OCI-LY7 (cell line): ENCODE results near the gene RNF217. TPM values are rescaled to one million over a fixed set of nuclear protein-coding genes. Genes with fewer than 3 reads are reported as not detected.

Source experiments
- BruUV-seq: library from RNA; stranded (reverse); fragments of 400-500 nt; replicated peaks from 2 replicates; lab custom pipeline; 2021; lab: Mats Ljungman, UMichigan
- CTCF ChIA-PET: fragments of 300-600 bp; sonication (Branson Sonifier 250); formaldehyde crosslinking; loops from one replicate; lab custom pipeline; 2022; ENCODE audit warnings: antibody characterized with exemption; ENCODE audit not compliant: unreplicated experiment; lab: Charles Lee
- POLR2A ChIA-PET: fragments of 300-600 bp; sonication (Branson Sonifier 250); formaldehyde crosslinking; loops from one replicate; lab custom pipeline; 2022; ENCODE audit warnings: antibody characterized with exemption; lab: Charles Lee
- DNase-seq: peaks from one replicate; pipeline ENCODE4 v3.0.0-alpha.2; 2015; ENCODE audit warnings: low spot score
- H2AFZ ChIP-seq: fragments of 200-600 bp; sonication (generic), shearing (Covaris generic); 2 replicates; pipeline ENCODE4 v1.6.1; 2014; ENCODE audit warnings: mild to moderate bottlenecking, antibody characterized with exemption, low read length, moderate library complexity
- H3K27ac ChIP-seq: fragments of 200-600 bp; sonication (generic); 2 replicates; pipeline ENCODE4 v1.5.1; 2014; ENCODE audit warnings: mixed run types, low read depth, mild to moderate bottlenecking, moderate library complexity, low read length, inconsistent platforms; ENCODE audit not compliant: poor library complexity, severe bottlenecking
- H3K36me3 ChIP-seq: fragments of 200-600 bp; sonication (generic); 2 replicates; pipeline ENCODE4 v1.6.1; 2014; ENCODE audit warnings: mild to moderate bottlenecking, antibody characterized with exemption, low read length, moderate library complexity, mixed read lengths; ENCODE audit not compliant: insufficient read depth
- H3K4me1 ChIP-seq: fragments of 200-600 bp; sonication (generic); 2 replicates; pipeline ENCODE4 v1.5.1; 2014; ENCODE audit warnings: mild to moderate bottlenecking, low read length; ENCODE audit not compliant: insufficient read depth, poor library complexity, severe bottlenecking
- H3K4me2 ChIP-seq: fragments of 200-600 bp; sonication (generic); 2 replicates; pipeline ENCODE4 v1.6.1; 2014; ENCODE audit warnings: mild to moderate bottlenecking, low read length
- H3K4me3 ChIP-seq: fragments of 200-600 bp; sonication (generic); 2 replicates; pipeline ENCODE4 v1.5.1; 2014; ENCODE audit warnings: mild to moderate bottlenecking, low read depth, low read length; ENCODE audit not compliant: poor library complexity, severe bottlenecking
- H3K79me2 ChIP-seq: fragments of 200-600 bp; sonication (generic); 2 replicates; pipeline ENCODE4 v1.6.1; 2016; ENCODE audit warnings: low read depth, mild to moderate bottlenecking, low read length, moderate library complexity, mixed read lengths; ENCODE audit not compliant: insufficient read depth
- H3K9me2 ChIP-seq: fragments of 200-600 bp; sonication (generic); 2 replicates; pipeline ENCODE4 v1.6.1; 2016; ENCODE audit warnings: mild to moderate bottlenecking, low read length, mixed read lengths; ENCODE audit not compliant: insufficient read depth
- H3K9me3 ChIP-seq: fragments of 200-600 bp; sonication (generic); 2 replicates; pipeline ENCODE4 v1.6.1; 2014; ENCODE audit warnings: mild to moderate bottlenecking, mixed run types, low read length, mixed read lengths
- H4K20me1 ChIP-seq: fragments of 200-600 bp; sonication (generic); 2 replicates; pipeline ENCODE4 v1.6.1; 2014; ENCODE audit warnings: mild to moderate bottlenecking, antibody characterized with exemption, low read length, moderate library complexity, mixed read lengths; ENCODE audit not compliant: insufficient read depth
- CTCF ChIP-seq: fragments of 200-600 bp; sonication (generic); conservative IDR thresholded peaks from 2 replicates; pipeline ENCODE4 v1.5.1; 2014; ENCODE audit warnings: mild to moderate bottlenecking, antibody characterized with exemption, low read length, moderate library complexity, mixed read lengths
- EZH2phosphoT487 ChIP-seq: fragments of 200-600 bp; sonication (generic); IDR thresholded peaks from 2 replicates; pipeline ENCODE4 v1.6.1; 2018; ENCODE audit warnings: low read depth, borderline replicate concordance, mild to moderate bottlenecking, mixed run types, antibody characterized with exemption, low read length, moderate library complexity, mixed read lengths
- intact Hi-C: fragments of 100-400 bp; cut with micrococcal nuclease; formaldehyde crosslinking; loops from one replicate; pipeline ENCODE4 v1.10.0; 2022; ENCODE audit not compliant: unreplicated experiment
- total RNA-seq, 2 experiments: library from RNA; depleted of rRNA in 1 of 2; stranded (reverse); fragments of >200 nt in 1 of 2; shearing (Covaris generic) in 1 of 2; gene quantifications; 2 replicates each; pipeline ENCODE4 v1.2.3, GENCODE V29; 2014 to 2022

Gene RNF217
- total RNA-seq, 2 experiments from 2014 or later: not detected

- H3K9me2 ChIP-seq: no peaks in the 10 kb centered on the region
- no peaks in the 10 kb centered on the region for H3K9me3 ChIP-seq
- H3K79me2 ChIP-seq: no peaks in the 10 kb centered on the region
- BruUV-seq: no TSS peak
- intact Hi-C loops: no loop called here
- H3K27ac ChIP-seq: no peak overlapping the region
- H4K20me1 ChIP-seq: no peaks in the 10 kb centered on the region
- H2AFZ ChIP-seq: no peak overlapping the region
- no peaks in the 10 kb centered on the region for H3K4me1 ChIP-seq
- no peak overlapping the region for H3K4me2 ChIP-seq
- ChIA-PET CTCF (no interaction called here), POLR2A (interaction anchor here (0.6 kb wide), 1 partner anchor 15 kb away, joined by 4 read pairs; no protein-coding TSS in a partner anchor)
- H3K4me3 ChIP-seq: no peak overlapping the region
- DNase-seq: no peak
- H3K36me3 ChIP-seq: no peaks in the 10 kb centered on the region
- TF ChIP-seq EZH2phosphoT487: no peak
- TF ChIP-seq CTCF: no peak
These were observed 46.7 kb downstream of the RNF217 start for GRCh38 chr6:125008957-125009356.

- Histone ChIP-seq H3K36me3 (no peaks in the 10 kb centered on the region), H3K9me2 (no peaks in the 10 kb centered on the region), H3K4me2 (no peak overlapping the region), H3K4me3 (no peak overlapping the region), H3K79me2 (no peaks in the 10 kb centered on the region), H3K4me1 (no peaks in the 10 kb centered on the region), H3K27ac (no peak overlapping the region), H2AFZ (no peak overlapping the region), H4K20me1 (no peaks in the 10 kb centered on the region), H3K9me3 (no peaks in the 10 kb centered on the region)
- ChIA-PET CTCF (no interaction called here), POLR2A (interaction anchor here (0.7 kb wide), 1 partner anchor 69 kb away, joined by 4 read pairs; no protein-coding TSS in a partner anchor)
- BruUV-seq: no TSS peak
- TF ChIP-seq CTCF: no peak
- no peak for TF ChIP-seq EZH2phosphoT487
- DNase-seq: no peak
- intact Hi-C loops: no loop called here
These were observed 47.3 kb downstream of the RNF217 start for GRCh38 chr6:125009578-125009977.

- CTCF ChIA-PET: no interaction called here
- POLR2A ChIA-PET: interaction anchor here (0.6 to 3.1 kb wide), 3 partner anchors 8 to 958 kb away, joined by 3 to 13 read pairs (median 4); no protein-coding TSS in a partner anchor
- Histone ChIP-seq H4K20me1 (no peaks in the 10 kb centered on the region), H3K9me3 (no peaks in the 10 kb centered on the region), H3K9me2 (no peaks in the 10 kb centered on the region), H3K36me3 (no peaks in the 10 kb centered on the region), H3K4me2 (no peak overlapping the region), H3K4me1 (no peaks in the 10 kb centered on the region), H2AFZ (no peak overlapping the region), H3K27ac (no peak overlapping the region), H3K79me2 (no peaks in the 10 kb centered on the region), H3K4me3 (no peak overlapping the region)
- DNase-seq: peak; percentile 1
- TF ChIP-seq CTCF (no peak), EZH2phosphoT487 (no peak)
- BruUV-seq: no TSS peak
- intact Hi-C loops: no loop called here
These were observed 51.9 kb downstream of the RNF217 start for GRCh38 chr6:125013938-125014660.
